ENCODE results near the gene SMAP2.

DNA sequence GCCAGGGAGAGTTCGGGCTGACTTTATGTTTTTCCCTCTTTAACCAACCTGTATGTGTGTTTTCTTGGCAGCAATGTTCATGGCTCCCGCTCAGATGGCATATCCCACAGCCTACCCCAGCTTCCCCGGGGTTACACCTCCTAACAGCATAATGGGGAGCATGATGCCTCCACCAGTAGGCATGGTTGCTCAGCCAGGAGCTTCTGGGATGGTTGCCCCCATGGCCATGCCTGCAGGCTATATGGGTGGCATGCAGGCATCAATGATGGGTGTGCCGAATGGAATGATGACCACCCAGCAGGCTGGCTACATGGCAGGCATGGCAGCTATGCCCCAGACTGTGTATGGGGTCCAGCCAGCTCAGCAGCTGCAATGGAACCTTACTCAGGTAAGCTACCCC, 43.2 kb downstream of the SMAP2 start:
- no peak for TF ChIP-seq EP300 (IDR thresholded peaks at IDR 0.05)
- TF ChIP-seq, protein P1, sequence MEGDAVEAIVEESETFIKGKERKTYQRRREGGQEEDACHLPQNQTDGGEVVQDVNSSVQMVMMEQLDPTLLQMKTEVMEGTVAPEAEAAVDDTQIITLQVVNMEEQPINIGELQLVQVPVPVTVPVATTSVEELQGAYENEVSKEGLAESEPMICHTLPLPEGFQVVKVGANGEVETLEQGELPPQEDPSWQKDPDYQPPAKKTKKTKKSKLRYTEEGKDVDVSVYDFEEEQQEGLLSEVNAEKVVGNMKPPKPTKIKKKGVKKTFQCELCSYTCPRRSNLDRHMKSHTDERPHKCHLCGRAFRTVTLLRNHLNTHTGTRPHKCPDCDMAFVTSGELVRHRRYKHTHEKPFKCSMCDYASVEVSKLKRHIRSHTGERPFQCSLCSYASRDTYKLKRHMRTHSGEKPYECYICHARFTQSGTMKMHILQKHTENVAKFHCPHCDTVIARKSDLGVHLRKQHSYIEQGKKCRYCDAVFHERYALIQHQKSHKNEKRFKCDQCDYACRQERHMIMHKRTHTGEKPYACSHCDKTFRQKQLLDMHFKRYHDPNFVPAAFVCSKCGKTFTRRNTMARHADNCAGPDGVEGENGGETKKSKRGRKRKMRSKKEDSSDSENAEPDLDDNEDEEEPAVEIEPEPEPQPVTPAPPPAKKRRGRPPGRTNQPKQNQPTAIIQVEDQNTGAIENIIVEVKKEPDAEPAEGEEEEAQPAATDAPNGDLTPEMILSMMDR (IDR thresholded peaks at IDR 0.05): no peak
- TF ChIP-seq, protein P2, sequence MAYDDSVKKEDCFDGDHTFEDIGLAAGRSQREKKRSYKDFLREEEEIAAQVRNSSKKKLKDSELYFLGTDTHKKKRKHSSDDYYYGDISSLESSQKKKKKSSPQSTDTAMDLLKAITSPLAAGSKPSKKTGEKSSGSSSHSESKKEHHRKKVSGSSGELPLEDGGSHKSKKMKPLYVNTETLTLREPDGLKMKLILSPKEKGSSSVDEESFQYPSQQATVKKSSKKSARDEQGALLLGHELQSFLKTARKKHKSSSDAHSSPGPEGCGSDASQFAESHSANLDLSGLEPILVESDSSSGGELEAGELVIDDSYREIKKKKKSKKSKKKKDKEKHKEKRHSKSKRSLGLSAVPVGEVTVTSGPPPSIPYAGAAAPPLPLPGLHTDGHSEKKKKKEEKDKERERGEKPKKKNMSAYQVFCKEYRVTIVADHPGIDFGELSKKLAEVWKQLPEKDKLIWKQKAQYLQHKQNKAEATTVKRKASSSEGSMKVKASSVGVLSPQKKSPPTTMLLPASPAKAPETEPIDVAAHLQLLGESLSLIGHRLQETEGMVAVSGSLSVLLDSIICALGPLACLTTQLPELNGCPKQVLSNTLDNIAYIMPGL (CRISPR knock-in tag; IDR thresholded peaks at IDR 0.05; ENCODE audit: borderline replicate concordance): no peak
- no peak for TF ChIP-seq RAD21 (conservative IDR thresholded peaks at IDR 0.05 in 1 of 2, IDR thresholded peaks at IDR 0.05 in 1 of 2)
- no peak for TF ChIP-seq POLR2A (IDR thresholded peaks at IDR 0.05; ENCODE audit: low read length)
- no peak for TF ChIP-seq BHLHE40 (IDR thresholded peaks at IDR 0.05; ENCODE audit: low read depth, low read length)
- TF ChIP-seq POLR2AphosphoS2 (conservative IDR thresholded peaks at IDR 0.05; ENCODE audit: low read length): no peak
- no peak for TF ChIP-seq CEBPB (IDR thresholded peaks at IDR 0.05)

Measured in A549 (cell line).